ENCODE results near the gene CACNA1S.

Gene CACNA1S

DNA sequence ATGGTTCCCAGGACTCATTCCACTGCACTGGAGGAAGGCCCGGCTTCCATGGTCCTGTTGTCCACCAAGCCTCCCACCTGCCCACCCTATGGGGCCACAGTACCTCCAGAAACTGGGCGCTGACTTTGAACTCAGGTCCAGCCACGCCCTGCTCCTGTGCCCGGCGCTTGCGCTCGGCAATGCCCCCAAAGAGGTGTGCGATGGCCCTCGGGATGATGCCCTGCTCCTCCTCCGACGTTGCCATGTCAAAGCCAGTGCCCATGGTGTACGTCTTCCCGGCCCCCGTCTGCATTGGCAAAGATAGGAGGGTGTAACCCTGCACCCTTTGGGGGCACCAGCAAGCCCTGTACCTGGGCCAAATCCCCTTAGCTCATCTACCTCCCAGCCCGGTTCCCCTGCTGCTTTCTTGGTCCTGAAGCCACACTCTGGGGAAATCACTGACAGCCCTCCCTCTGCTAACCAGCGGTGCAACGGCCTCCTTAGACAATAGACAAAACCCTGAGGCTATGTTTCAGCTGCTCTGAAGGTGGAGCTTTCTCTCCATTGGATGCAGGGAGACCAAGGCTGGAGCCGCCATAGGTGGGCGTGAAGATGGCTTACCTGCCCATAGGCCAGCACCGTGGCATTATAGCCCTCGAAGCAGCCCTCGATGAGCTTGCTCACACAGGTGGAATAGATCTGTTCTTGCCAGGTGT, 103.4 kb downstream of the CACNA1S start:
- H2AFZ ChIP-seq (ENCODE audit: insufficient read depth, low read length, poor library complexity), result no peak overlapping the region
- H3K18ac ChIP-seq (ENCODE audit: low read length), result no peak overlapping the region
- H3K36me3 ChIP-seq (ENCODE audit: control insufficient read depth in 1 of 2, insufficient read depth in 2 of 2, low read length in 2 of 2), result no peaks in the 10 kb centered on the region
- no peak overlapping the region for H3K4me2 ChIP-seq (ENCODE audit: low read length)
- H3K4ac ChIP-seq (ENCODE audit: low read depth, low read length), result no peak overlapping the region
- H2BK120ac ChIP-seq (ENCODE audit: insufficient read depth, low read length, poor library complexity), result no peak overlapping the region
- no CpG with 5 or more reads among the region's 22 CpGs for WGBS (ENCODE audit: extremely low coverage, insufficient coverage, insufficient read length)
- H3K27ac ChIP-seq (ENCODE audit: low read depth, low read length), result no peak overlapping the region
- no peak overlapping the region for H3K9ac ChIP-seq (ENCODE audit: low read length)
- H3K23ac ChIP-seq (ENCODE audit: low read length), result no peak overlapping the region
- DNase-seq, result no peak
- no peaks in the 10 kb centered on the region for H3K79me1 ChIP-seq (ENCODE audit: low read length)
- no peak overlapping the region for H3K14ac ChIP-seq (ENCODE audit: low read length)
- no peaks in the 10 kb centered on the region for H3K27me3 ChIP-seq (ENCODE audit: insufficient read depth, low read length)
- no peak overlapping the region for H3K4me3 ChIP-seq (ENCODE audit: low read depth, low read length)
- H3K9me3 ChIP-seq (ENCODE audit: insufficient read depth, low read depth, low read length), result no peaks in the 10 kb centered on the region
- H2BK5ac ChIP-seq (ENCODE audit: low read depth, low read length, poor library complexity), result no peak overlapping the region
- H3K79me2 ChIP-seq (ENCODE audit: control insufficient read depth, insufficient read depth, low read length, poor library complexity), result no peaks in the 10 kb centered on the region
- H4K8ac ChIP-seq (ENCODE audit: low read depth, low read length), result no peak overlapping the region
- no peak overlapping the region for H2AK5ac ChIP-seq (ENCODE audit: low read length)
- H3K4me1 ChIP-seq (ENCODE audit: control insufficient read depth in 1 of 2, insufficient read depth in 2 of 2, low read length in 2 of 2), result peaks cover 0 to 4% of the 10 kb centered on the region in 2 experiments
- H4K12ac ChIP-seq (ENCODE audit: low read depth, low read length), result no peak overlapping the region
- H4K91ac ChIP-seq (ENCODE audit: low read depth, low read length), result no peak overlapping the region
- H2BK12ac ChIP-seq (ENCODE audit: low read length), result no peak overlapping the region

DNA sequence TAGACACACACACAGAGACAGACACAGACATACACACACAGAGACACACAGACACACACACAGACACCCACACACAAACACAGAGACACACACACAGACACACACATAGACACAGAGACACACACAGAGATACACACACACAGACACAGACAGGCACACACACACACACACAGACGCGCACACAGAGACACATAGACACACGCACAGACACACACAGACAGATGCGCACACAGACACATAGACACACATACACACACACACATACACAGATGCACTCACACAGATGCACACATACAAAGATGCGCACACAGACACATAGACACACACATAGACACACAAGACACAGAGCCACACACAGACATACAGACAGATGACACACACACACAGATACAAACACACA, 104.7 kb downstream of the CACNA1S start:
- no CpG with 5 or more reads among the region's 5 CpGs for WGBS (ENCODE audit: extremely low coverage, insufficient coverage, insufficient read length)

DNA sequence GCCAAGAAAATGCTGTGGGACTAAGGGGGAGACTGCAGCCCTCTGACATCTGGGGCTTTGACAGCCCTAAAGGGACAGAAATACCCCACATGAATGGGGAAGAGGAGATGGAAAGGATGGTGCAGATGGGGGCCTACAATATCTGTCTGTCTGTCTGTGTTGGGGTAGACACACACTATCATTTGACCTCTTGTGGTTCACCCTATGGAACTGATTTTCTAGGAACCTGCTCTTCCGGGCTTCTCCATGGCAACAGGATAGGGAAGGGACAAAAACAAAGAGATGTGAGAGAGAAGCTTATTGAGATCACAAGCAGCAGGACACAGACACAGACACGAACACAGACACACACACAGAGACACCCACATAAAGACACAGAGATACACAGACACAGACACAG, 105.8 kb downstream of the CACNA1S start:
- H2BK5ac ChIP-seq (ENCODE audit: low read depth, low read length, poor library complexity), result no peak overlapping the region
- no peak overlapping the region for H2BK120ac ChIP-seq (ENCODE audit: insufficient read depth, low read length, poor library complexity)
- H3K23ac ChIP-seq (ENCODE audit: low read length), result no peak overlapping the region
- H3K14ac ChIP-seq (ENCODE audit: low read length), result no peak overlapping the region
- H2BK12ac ChIP-seq (ENCODE audit: low read length), result no peak overlapping the region
- H3K79me1 ChIP-seq (ENCODE audit: low read length), result no peaks in the 10 kb centered on the region
- no peak overlapping the region for H3K18ac ChIP-seq (ENCODE audit: low read length)
- no peak overlapping the region for H4K8ac ChIP-seq (ENCODE audit: low read depth, low read length)
- DNase-seq, result peak in 1 of 2 donors; percentile 58
- H4K91ac ChIP-seq (ENCODE audit: low read depth, low read length), result no peak overlapping the region
- no peaks in the 10 kb centered on the region for H3K9me3 ChIP-seq (ENCODE audit: insufficient read depth, low read depth, low read length)
- no peaks in the 10 kb centered on the region for H3K36me3 ChIP-seq (ENCODE audit: control insufficient read depth in 1 of 2, insufficient read depth in 2 of 2, low read length in 2 of 2)
- no peak overlapping the region for H3K4me2 ChIP-seq (ENCODE audit: low read length)
- no peaks in the 10 kb centered on the region for H3K79me2 ChIP-seq (ENCODE audit: control insufficient read depth, insufficient read depth, low read length, poor library complexity)
- no peak overlapping the region for H3K4ac ChIP-seq (ENCODE audit: low read depth, low read length)
- H2AFZ ChIP-seq (ENCODE audit: insufficient read depth, low read length, poor library complexity), result no peak overlapping the region
- H3K27ac ChIP-seq (ENCODE audit: low read depth, low read length), result no peak overlapping the region
- H3K9ac ChIP-seq (ENCODE audit: low read length), result no peak overlapping the region
- H3K4me1 ChIP-seq (ENCODE audit: control insufficient read depth in 1 of 2, insufficient read depth in 2 of 2, low read length in 2 of 2), result peaks cover 0 to 4% of the 10 kb centered on the region in 2 experiments
- WGBS (ENCODE audit: extremely low coverage, insufficient coverage, insufficient read length), result no CpG with 5 or more reads among the region's 2 CpGs
- H4K12ac ChIP-seq (ENCODE audit: low read depth, low read length), result no peak overlapping the region
- no peak overlapping the region for H2AK5ac ChIP-seq (ENCODE audit: low read length)
- no peaks in the 10 kb centered on the region for H3K27me3 ChIP-seq (ENCODE audit: insufficient read depth, low read length)
- H3K4me3 ChIP-seq (ENCODE audit: low read depth, low read length), result no peak overlapping the region

More for the DNA sequence above, 104.7 kb downstream of the CACNA1S start:
- H3K9ac ChIP-seq (ENCODE audit: low read length), result no peak overlapping the region
- no peak overlapping the region for H4K91ac ChIP-seq (ENCODE audit: low read depth, low read length)
- no peaks in the 10 kb centered on the region for H3K9me3 ChIP-seq (ENCODE audit: insufficient read depth, low read depth, low read length)
- H3K27me3 ChIP-seq (ENCODE audit: insufficient read depth, low read length), result no peaks in the 10 kb centered on the region
- no peaks in the 10 kb centered on the region for H3K36me3 ChIP-seq (ENCODE audit: control insufficient read depth in 1 of 2, insufficient read depth in 2 of 2, low read length in 2 of 2)
- no peak overlapping the region for H3K4ac ChIP-seq (ENCODE audit: low read depth, low read length)
- no peak overlapping the region for H3K14ac ChIP-seq (ENCODE audit: low read length)
- H3K4me1 ChIP-seq (ENCODE audit: control insufficient read depth in 1 of 2, insufficient read depth in 2 of 2, low read length in 2 of 2), result peaks cover 0 to 4% of the 10 kb centered on the region in 2 experiments
- no peak overlapping the region for H4K12ac ChIP-seq (ENCODE audit: low read depth, low read length)
- no peak overlapping the region for H4K8ac ChIP-seq (ENCODE audit: low read depth, low read length)
- no peak overlapping the region for H2BK12ac ChIP-seq (ENCODE audit: low read length)
- no peak overlapping the region for H3K4me3 ChIP-seq (ENCODE audit: low read depth, low read length)
- no peak overlapping the region for H3K4me2 ChIP-seq (ENCODE audit: low read length)
- H3K79me1 ChIP-seq (ENCODE audit: low read length), result no peaks in the 10 kb centered on the region
- H2BK120ac ChIP-seq (ENCODE audit: insufficient read depth, low read length, poor library complexity), result no peak overlapping the region
- H3K27ac ChIP-seq (ENCODE audit: low read depth, low read length), result no peak overlapping the region
- no peak overlapping the region for H2AFZ ChIP-seq (ENCODE audit: insufficient read depth, low read length, poor library complexity)
- DNase-seq, result no peak
- no peaks in the 10 kb centered on the region for H3K79me2 ChIP-seq (ENCODE audit: control insufficient read depth, insufficient read depth, low read length, poor library complexity)
- H3K18ac ChIP-seq (ENCODE audit: low read length), result no peak overlapping the region
- no peak overlapping the region for H2BK5ac ChIP-seq (ENCODE audit: low read depth, low read length, poor library complexity)
- H2AK5ac ChIP-seq (ENCODE audit: low read length), result no peak overlapping the region
- H3K23ac ChIP-seq (ENCODE audit: low read length), result no peak overlapping the region

DNA sequence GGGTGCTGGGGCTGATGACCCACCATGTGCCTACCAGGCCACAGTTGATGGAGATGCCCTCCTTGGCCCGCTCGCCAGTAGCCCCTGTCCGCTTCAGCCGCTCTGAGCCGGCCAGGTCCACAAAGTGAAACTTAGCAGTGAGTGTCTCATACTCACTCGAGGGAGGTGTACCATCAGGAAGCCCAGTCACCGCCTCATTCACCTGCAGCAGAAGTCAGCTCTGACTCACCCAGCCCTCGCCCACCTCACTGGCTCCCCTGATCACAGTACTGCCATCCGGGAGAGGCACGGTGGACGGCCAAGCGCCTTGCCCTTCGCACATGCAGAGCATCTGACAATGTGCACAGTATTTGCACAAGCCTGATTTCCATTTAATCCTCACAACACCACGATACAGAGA, 107.5 kb downstream of the CACNA1S start:
- no peak overlapping the region for H3K4ac ChIP-seq (ENCODE audit: low read depth, low read length)
- no peak overlapping the region for H4K8ac ChIP-seq (ENCODE audit: low read depth, low read length)
- no peak overlapping the region for H3K14ac ChIP-seq (ENCODE audit: low read length)
- H3K27me3 ChIP-seq (ENCODE audit: insufficient read depth, low read length), result no peaks in the 10 kb centered on the region
- no peaks in the 10 kb centered on the region for H3K9me3 ChIP-seq (ENCODE audit: insufficient read depth, low read depth, low read length)
- peaks cover 0 to 4% of the 10 kb centered on the region in 2 experiments for H3K4me1 ChIP-seq (ENCODE audit: control insufficient read depth in 1 of 2, insufficient read depth in 2 of 2, low read length in 2 of 2)
- H3K79me1 ChIP-seq (ENCODE audit: low read length), result no peaks in the 10 kb centered on the region
- H3K4me3 ChIP-seq (ENCODE audit: low read depth, low read length), result no peak overlapping the region
- H2BK120ac ChIP-seq (ENCODE audit: insufficient read depth, low read length, poor library complexity), result no peak overlapping the region
- H3K9ac ChIP-seq (ENCODE audit: low read length), result no peak overlapping the region
- no peak overlapping the region for H2BK12ac ChIP-seq (ENCODE audit: low read length)
- no peak overlapping the region for H3K23ac ChIP-seq (ENCODE audit: low read length)
- no peak overlapping the region for H3K4me2 ChIP-seq (ENCODE audit: low read length)
- H3K79me2 ChIP-seq (ENCODE audit: control insufficient read depth, insufficient read depth, low read length, poor library complexity), result no peaks in the 10 kb centered on the region
- H2AFZ ChIP-seq (ENCODE audit: insufficient read depth, low read length, poor library complexity), result no peak overlapping the region
- H4K91ac ChIP-seq (ENCODE audit: low read depth, low read length), result no peak overlapping the region
- no peak overlapping the region for H2AK5ac ChIP-seq (ENCODE audit: low read length)
- H4K12ac ChIP-seq (ENCODE audit: low read depth, low read length), result no peak overlapping the region
- WGBS (ENCODE audit: extremely low coverage, insufficient coverage, insufficient read length), result no CpG with 5 or more reads among the region's 14 CpGs
- H3K36me3 ChIP-seq (ENCODE audit: control insufficient read depth in 1 of 2, insufficient read depth in 2 of 2, low read length in 2 of 2), result no peaks in the 10 kb centered on the region
- H3K18ac ChIP-seq (ENCODE audit: low read length), result no peak overlapping the region
- H2BK5ac ChIP-seq (ENCODE audit: low read depth, low read length, poor library complexity), result no peak overlapping the region
- H3K27ac ChIP-seq (ENCODE audit: low read depth, low read length), result no peak overlapping the region
- DNase-seq, result no peak

Data from trophoblast cell (in vitro differentiated cells and primary cell).